CD1c-positive myeloid dendritic cell (primary cell): ENCODE data around the gene ERH.

ENCODE experiments used
- DNase-seq: peaks from one replicate; pipeline ENCODE4 v3.0.0-alpha.2; 2016; ENCODE audit errors: extremely low spot score

Gene ERH

GRCh38 chr14:69355607-69356281 is 42.4 kb downstream of the ERH start:
- no peak for DNase-seq

- no peak for DNase-seq
Measured at GRCh38 chr14:69355154-69355597, 42.9 kb downstream of the ERH start.

GRCh38 chr14:69354383-69355153 is 43.5 kb downstream of the ERH start:
- DNase-seq: no peak

GRCh38 chr14:69353168-69353567 is 44.9 kb downstream of the ERH start:
- DNase-seq: no peak

- DNase-seq: no peak
Measured at GRCh38 chr14:69351911-69352310, 46.2 kb downstream of the ERH start.

- peak; percentile 56 for DNase-seq
Measured at GRCh38 chr14:69351385-69351784, 46.7 kb downstream of the ERH start.

GRCh38 chr14:69350892-69351291 is 47.2 kb downstream of the ERH start:
- no peak for DNase-seq

- DNase-seq: no peak
Measured at GRCh38 chr14:69349091-69349777, 48.9 kb downstream of the ERH start.

GRCh38 chr14:69346710-69347109 is 51.4 kb downstream of the ERH start:
- DNase-seq: peak; percentile 20

- DNase-seq: no peak
Measured at GRCh38 chr14:69345402-69345801, 52.7 kb downstream of the ERH start.

GRCh38 chr14:69344171-69344570 is 53.9 kb downstream of the ERH start:
- no peak for DNase-seq

GRCh38 chr14:69342928-69343525 is 55.1 kb downstream of the ERH start:
- no peak for DNase-seq

- no peak for DNase-seq
Measured at GRCh38 chr14:69339426-69339825, 58.7 kb downstream of the ERH start.

- DNase-seq: no peak
Measured at GRCh38 chr14:69337984-69338383, 60.1 kb downstream of the ERH start.

GRCh38 chr14:69335371-69335771 is 62.7 kb downstream of the ERH start:
- no peak for DNase-seq

- DNase-seq: no peak
Measured at GRCh38 chr14:69334576-69334975, 63.5 kb downstream of the ERH start.

GRCh38 chr14:69333791-69334337 is 64.2 kb downstream of the ERH start:
- no peak for DNase-seq

GRCh38 chr14:69332782-69333395 is 65.2 kb downstream of the ERH start:
- DNase-seq: no peak

- no peak for DNase-seq
Measured at GRCh38 chr14:69331206-69331605, 66.9 kb downstream of the ERH start.
